SW 1271 (cell line): ENCODE results near the gene COIL.
"Not testable (repeated sequence)": the region's sequence is repeated elsewhere in the genome, so short reads cannot be mapped to it uniquely, and the experiment has no call there.

ENCODE experiments used
- DNase-seq, 2 experiments: peaks; one replicate each; lab custom pipeline; 2025; lab: John Stamatoyannopoulos, UW

Gene COIL

DNA sequence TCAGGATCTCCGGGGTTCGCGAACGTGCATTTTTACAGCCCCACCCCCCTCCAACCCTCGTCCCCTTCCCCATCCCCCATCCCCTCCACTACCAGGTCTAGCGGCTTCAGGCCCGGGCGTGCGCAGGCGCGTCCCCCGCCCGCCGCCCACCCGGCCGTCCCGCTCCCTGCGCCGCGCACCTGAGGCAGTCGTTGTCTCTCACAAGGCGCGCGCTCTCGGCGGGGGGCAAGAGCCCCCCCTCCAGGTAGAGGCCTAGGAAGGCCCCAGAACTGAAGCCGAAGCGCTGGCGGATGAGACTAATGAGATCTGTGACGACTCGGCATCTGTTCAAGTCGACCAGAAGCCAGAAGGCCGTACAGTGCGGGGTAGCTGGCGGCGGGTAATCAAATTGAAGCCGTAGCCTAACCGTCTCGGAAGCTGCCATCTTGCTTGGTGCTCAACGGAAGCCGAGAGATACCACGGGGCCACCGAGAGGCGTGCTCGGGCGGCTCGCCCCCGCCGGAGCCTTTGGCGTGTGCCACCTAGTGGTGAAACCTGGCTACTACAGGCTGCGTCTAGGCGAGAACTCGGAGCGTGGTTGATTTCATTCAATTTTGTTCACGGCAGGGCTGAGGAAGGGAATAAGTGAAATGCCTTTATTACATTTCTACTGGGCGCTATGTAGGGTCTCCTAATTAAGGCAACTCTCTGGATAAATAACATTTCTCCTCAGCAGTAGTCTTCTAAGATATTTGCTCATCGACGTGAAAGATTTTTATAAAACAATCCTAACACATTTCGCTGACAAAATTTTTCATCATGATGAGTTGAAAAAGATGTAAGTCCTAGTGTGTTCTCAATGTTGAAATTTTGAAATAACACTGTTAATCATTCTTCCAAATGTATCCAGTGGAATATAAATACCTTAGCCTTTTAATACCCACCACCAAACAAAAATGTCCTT is at the start of gene COIL:
Gene COIL, minus strand, starts transcription at position 455 of the 943 bp plus-strand sequence. Its CDS starts 31 bp downstream, at position 424.
- DNase-seq: peak; percentile 46 to 83

DNA sequence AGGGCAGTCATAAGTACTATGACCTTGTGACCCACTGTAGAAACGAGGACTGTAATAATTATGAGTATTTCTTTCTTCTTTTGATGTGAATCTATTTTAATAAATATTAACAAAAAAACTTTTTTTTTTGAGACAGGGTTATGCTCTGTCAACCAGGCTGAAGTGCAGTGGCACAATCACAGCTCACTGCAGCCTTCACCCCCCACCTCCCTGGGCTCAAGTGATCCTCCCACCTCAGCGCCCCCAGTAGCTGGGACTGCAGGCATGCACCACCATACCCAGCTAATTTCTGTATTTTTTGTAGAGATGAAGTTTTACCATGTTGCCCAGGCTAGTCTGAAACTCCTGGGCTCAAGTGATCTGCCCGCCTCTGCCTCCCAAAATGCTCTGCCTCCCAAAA is 49.6 kb upstream of the COIL start:
- no peak for DNase-seq

DNA sequence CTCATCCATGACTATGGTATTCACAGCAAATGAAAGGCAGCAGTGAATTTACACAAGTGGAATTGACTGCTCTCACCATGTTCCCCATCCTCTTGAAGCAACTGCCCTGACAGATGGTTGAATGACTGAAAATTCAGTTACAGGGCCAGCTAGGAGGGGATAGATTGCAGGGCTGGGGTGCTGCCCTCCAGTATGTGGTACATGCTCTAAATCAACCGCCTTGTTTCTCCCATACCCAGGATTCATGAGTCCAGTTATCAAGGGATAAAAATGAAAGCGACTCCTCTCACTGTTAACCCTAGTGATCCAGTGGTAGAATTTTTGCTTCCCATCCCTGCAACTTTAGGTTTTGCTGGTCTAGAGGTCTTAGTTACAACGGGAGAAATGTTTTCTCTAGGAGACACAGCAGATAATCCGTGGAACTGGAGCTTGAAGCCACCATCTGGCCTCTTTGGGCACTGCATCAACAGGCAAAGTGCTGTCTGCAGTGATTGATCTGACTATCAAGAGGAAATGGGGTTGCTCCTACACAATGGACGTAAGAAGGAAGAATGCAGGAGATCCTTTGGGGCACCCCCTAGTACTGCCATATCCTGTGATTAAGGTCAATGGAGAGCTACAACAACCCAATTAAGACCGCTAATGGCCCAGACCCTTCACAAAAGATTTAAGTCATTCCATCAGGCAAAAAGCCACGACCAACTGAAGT is 49.0 kb upstream of the COIL start:
- peak; percentile 1 to 21 for DNase-seq

DNA sequence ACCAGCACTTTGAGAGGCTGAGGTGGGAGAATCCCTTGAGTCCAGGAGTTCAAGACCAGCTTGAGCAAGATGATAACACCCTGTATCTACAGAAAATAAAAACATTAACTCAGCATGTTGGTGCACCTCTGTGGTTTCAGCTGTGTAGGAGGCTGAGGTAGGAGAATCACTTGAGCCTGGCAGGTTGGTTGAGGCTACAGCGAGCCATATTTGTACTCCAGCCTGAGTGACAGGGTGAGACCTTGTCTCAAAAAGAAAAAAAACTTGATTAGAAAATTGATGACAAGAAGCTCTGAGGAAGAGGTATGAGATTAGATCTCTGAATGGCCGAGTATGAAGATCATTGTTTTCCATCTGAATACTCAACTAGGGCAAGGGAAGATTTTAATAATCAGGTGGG is 48.1 kb upstream of the COIL start:
- no peak for DNase-seq

- DNase-seq: no peak
Measured at GRCh38 chr17:57006040-57006439, 45.2 kb upstream of the COIL start.

GRCh38 chr17:57004944-57005579 is 44.2 kb upstream of the COIL start:
- no peak for DNase-seq

DNA sequence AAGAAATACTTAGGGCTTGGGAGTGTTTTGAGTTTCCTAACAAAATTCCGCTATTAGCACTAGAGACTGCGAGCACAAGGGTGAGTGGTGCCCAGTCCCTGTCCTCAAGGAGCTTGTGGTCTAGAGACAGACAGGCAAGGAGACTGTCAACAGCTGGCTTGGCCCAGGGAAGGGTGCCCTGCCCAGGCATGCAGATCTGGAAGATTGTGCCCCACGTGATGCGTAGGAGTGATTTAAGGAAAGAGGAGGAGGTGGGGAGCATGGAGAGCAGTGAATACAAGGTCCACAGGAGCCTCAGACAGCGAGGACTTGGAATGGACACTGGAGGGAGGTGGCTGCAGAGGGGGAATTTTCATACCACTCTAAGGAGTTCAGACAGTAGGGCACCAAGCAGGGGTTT is 42.1 kb upstream of the COIL start:
- no peak for DNase-seq

GRCh38 chr17:57001541-57001940 is 40.7 kb upstream of the COIL start:
- no peak for DNase-seq

- DNase-seq: no peak
Measured at GRCh38 chr17:56997313-56997712, 36.5 kb upstream of the COIL start.

DNA sequence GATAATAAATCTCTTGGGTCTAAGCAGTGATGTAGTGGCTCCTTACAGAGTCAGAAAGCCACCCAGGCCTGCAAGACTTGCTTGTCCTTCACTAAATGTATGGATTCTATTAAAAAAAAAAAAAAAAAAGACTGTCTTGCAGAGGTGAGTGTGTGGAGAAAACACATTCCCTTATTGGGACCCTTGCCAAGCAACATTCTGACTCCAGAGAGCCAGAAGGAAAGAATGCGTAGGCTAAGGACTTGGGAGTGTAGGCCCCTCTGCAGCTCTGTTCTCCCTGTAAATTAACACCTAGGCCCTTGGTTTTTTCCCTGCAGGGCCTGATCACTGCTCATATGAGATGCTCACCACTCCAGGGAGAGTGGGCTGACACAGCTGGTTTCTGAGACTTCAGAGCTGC is 34.9 kb upstream of the COIL start:
- DNase-seq: no peak

GRCh38 chr17:56994009-56994792 is 33.4 kb upstream of the COIL start:
- no peak for DNase-seq

DNA sequence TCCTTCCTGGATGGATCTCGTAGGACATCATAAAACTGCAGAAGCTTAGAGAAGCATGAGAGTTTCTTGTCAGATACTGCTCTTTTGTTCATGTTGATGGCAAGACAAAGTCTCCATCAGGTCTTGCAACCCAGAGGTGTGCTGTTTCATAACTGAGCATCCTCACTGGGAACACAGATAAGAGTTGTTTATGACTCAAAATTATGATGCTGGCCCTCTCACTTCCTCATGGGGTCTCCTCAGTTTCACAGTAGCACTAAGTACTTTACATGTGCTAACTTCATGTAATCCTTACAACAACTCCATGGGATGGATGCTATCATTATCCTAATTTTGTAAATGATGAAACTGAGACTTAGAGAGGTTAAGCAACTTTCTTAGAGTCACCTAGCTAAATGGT is 31.5 kb upstream of the COIL start:
- DNase-seq: no peak

DNA sequence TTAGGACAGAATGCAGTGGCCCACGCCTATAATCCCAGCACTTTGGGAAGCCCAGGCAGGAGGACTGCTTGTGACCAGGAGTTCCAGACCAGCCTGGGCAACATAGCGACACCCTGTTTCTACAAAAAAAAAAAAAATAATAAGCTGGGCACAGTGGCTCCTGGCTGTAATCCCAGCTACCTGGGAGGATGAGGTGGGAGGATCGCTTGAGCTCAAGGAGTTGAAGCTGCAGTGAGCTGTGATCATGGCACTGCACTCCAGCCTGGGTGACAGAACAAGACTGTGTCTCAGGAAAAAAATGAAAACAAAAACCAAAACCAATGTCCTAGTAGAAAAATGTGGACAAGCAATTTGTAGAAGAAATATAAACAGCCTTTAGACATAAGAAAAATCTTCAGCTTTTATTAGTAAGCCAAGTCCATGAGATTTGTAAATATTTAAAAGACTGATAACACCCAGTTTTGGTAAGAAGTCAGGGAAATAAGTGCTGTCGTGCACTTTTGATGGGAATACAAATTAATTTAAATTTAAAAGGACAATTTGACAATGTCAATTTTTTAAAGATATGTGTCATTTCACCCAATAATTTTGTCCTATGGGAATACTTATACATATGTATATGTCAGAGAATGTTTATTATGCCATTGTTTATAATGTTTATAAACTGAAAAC is 28.2 kb upstream of the COIL start:
- DNase-seq: no peak

DNA sequence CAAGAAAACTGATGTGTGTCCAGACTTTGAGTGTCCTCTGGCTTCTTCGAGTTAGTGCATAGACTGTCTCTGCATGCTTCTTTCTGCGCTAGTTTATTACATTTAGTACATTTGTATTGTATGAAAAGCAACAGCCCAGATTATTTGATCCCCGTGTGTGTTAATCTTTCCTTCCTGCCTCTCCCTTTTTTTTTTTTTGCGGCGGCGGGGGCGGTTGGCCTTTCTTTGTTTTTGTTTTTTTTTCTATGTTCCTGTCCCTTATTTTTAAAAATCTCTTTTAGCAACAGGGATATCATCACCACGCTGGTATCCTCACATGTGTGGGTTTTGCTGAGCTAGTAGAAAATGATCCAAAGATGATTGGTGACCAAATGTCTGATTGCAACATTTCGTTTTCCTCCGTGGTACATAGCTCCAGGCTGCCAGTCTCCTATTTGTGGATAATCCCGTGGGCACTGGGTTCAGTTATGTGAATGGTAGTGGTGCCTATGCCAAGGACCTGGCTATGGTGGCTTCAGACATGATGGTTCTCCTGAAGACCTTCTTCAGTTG is 26.5 kb upstream of the COIL start:
- no peak for DNase-seq

DNA sequence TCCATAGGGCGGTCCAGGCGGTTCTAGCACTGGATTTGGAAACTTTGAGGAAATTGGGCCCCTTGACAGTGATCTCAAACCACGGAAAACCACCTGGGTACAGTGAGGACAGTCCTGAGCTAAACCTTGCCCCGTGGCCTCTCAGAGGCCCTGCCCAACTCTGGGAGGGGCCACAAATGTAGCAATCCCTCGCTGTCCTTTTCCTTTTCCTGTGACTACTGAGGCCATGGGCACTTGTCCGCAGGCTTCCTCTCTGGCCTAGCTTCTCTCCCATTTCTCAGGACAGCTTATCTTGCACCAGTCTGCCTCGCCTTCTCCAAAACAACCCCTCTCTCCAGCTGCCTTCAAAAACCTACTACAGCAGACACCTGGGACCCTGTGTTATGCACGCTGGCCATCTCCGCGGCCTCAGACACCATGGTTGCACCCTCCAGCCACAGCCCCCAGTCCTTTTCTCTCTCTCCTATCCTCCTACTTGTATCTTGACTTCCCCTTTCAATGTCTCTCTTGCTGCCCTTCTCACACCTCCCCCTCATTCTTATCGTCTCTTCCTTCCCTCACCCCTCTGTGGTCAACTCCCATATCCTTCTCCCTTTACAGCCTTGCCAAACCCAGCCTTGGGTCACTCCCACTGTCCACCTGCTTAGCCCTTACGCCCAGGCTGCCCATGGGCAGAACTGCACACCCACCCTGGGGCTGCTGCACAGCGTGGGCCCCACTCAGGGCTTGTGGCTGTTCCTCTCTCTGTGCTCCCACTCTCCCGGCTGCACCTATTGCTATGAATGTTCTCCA is 24.7 kb upstream of the COIL start:
- no peak for DNase-seq

DNA sequence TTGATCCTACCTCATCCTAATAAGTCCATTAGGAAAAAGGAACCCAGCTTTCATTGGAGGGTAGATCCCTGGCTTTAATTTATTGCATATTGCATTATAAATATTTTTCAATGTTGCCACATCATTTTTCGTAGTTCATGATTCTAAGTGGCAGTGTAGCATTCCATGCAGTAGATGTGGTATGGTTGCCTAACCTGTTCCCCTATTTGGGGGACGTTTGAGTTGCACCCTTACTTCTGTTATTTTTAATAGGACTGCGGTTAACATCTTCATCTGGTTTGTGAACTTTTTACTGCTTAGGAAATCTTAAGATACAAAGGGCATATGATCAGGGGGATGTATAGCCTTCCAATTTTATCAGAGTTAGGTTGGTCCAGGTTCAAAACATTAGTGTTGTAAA is 22.5 kb upstream of the COIL start:
- no peak for DNase-seq

DNA sequence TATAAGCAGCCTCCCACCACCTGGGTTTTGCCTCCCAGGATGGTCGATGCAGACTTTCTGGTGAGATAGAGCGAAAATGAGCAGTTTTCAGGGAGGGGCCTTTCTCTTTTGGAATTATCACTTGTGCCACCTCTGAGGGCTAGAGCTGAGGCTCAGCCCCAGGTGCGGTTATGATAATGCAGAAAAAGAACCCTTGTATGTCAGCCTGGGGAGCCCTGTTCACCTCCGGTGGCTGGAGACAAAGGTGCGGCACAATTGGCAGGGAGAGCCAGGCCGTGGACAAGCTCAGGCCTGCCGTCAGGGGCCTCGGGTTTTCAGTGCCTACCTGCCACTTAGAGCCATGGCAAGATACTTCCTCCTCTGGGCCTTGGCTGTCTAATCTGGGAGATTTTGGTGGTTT is 21.5 kb upstream of the COIL start:
- DNase-seq: no peak

- not testable (repeated sequence) for DNase-seq
Measured at GRCh38 chr17:56980526-56980925, 19.7 kb upstream of the COIL start.

GRCh38 chr17:56979091-56979480 is 18.2 kb upstream of the COIL start:
- no peak for DNase-seq

GRCh38 chr17:56978441-56979090 is 17.7 kb upstream of the COIL start:
- no peak for DNase-seq
